ENCODE measurements around the gene CALML3.
"Not testable (repeated sequence)": the region's sequence is repeated elsewhere in the genome, so short reads cannot be mapped to it uniquely, and the experiment has no call there.

Gene CALML3

GRCh38 chr10:5524641-5525560, at the start of gene CALML3:
TSS of gene CALML3 (plus strand) at chr10:5524961. CDS start at chr10:5525086, 125 bp downstream.
- no peak for DNase-seq

GRCh38 chr10:5475088-5475487, 49.7 kb upstream of the CALML3 start:
- not testable (repeated sequence) for DNase-seq

DNA sequence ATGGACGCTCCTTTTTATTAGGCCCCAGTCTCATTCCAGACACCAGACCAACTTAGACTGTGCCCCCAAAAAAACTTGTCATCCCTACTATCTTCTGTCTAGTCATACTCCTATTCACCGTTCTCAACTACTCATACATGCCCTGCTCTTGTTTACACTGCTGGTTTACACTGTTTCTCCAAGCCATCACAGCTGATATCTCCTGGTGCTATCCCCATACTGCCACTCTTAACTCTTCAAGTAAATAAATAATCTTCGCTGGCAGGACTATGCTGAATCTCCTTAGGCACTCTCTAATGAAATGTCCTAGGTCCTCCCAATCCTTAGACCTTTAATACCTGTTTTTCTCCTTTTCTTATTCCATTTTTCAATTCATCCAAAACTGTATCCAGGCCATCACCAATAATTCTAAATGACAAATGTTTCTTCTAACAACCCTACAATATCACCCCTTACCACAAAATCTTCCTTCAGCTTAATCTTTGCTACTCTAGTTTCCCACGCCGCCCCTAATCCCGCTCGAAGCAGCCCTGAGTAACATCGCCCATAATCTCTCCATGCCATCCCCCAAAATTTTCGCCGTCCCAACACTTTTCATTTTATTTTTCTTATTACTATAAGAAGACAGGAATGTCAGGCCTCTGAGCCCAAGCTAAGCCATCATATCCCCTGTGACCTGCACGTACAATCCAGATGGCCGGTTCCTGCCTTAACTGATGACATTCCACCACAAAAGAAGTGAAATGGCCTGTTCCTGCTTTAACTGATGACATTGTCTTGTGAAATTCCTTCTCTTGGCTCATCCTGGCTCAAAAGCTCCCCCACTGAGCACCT, 48.6 kb upstream of the CALML3 start:
- DNase-seq = not testable (repeated sequence)

DNA sequence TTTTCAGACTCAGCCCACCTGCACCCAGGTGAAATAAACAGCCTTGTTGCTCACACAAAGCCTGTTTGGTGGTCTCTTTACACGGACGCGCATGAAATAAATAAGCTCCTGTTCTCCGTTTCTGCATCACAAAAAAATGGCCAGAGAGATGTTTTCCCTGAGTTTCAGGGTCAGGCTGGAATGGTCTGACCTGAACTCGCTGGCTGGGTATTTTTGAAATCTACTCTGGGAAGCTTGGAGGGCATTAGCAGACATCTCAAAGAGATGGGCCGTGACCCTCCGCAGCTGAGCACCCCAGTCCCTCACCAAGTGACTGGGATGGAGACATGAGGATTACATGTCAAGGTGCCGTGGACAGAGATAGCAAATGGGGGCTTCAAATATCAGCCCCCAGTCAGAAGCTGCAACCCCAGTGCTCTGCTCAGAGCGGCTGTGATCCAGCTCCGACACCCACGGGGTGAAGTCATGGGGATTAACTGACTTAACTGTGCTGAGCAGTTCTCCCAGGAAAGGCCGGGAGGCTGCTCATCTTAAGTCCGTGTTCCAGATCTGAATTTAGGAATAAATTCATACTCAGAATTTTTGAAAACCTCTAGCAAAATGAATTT, 47.7 kb upstream of the CALML3 start:
- DNase-seq = no peak

DNA sequence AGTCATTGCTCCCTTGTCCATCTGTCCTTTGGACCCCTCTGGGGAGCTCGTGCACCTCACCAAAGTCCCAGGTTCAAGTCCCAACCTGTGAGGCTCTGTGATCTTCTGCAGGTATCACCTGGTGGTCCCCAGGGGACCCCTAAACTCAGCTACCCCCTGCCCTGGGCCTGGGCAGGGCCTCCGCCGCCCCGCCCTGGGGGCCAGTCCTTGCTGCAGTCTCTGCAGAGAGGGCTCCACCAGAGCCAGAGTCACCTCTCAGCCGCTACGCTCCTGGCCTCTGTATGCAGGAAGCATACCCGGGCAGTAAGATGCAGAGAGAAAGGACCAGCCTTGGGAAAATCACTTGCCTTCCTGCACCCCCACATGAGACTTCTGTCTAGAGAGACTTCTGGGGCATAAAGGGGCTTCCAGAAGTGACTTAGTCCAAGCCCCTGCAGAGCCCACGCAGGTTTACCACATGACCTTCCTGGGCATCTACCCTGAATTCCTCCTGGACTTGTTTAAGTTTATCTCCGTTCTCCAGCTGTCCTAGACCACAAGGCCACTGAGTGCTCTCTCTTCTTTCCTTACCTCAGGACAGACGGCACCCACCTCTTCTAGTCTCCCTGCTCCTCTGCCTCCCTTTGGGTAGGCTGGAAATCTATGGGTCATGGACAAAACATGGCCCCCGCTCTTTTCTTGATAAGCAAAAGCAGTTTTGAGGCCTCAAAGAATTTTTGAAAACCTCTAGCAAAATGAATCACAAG, 46.6 kb upstream of the CALML3 start:
- DNase-seq = no peak

GRCh38 chr10:5478694-5479305, 46.0 kb upstream of the CALML3 start:
- no peak for DNase-seq

DNA sequence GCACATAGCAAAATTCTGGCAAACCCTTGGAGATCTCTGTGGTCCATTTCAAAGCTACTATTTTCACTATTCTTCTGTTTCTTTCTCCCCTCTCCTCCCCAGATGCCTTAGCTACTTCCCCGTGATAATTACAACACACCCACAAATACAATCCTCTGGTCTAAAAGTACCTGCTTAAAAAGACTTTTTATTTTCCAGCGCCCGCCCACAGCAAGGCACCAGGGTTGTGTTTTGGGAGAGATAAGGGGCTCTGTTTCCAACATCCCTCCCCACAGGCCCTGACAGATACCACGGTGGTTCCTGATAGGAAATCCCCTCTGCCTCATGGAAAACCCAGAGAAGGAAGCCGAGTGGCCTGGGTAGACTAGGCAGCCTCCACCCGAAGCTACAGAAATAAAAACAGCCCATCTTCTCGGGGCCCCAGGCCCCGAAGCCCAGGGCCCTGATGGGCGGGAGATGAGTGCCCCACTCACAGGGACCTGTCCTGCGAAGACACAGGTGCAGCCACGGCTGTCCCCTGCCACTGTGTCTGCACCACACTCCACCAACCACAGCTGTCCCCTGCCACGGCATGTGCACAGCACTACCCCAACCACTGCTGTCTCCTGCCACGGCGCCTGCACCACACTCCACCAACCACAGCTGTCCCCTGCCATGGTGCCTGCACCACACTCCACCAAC, 45.1 kb upstream of the CALML3 start:
- DNase-seq = peak; percentile 19

DNA sequence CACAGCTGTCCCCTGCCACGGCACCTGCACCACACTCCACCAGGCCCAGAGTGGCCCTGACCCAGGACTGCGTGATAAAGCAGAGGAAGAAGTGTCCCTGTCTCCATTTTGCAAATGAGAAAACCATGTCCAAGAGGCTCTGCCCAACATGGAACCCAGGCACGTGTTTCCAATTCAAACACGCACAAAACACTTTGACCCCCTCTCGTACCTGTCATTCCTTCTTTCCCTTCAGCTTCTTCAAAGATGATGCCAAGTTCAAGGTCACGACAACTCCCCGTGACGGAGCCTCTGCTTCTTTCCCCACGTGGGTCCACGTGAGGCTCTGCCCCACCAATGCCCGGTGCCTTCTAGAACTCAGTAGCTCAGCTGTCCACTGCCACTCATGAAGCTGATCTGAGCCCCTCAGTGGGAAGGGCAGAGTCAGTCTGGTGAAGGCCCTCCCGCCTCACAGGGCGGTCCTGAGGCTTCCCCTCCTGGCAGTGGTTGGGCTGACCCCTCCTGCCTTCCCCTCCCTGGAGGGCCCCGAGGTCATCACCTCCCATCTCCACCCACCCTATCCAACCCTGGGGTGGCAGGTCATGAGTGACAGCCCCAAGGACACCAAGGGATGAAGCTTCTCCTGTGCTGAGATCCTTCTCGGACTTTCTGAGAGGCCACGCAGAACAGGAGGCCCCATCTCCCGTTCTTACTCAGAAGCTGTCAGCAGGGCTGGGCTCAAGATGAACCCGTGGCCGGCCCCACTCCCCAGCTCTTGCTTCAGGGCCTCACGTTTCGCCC, 44.4 kb upstream of the CALML3 start:
- DNase-seq = no peak

- no peak for DNase-seq
Observed at GRCh38 chr10:5481121-5481520, 43.6 kb upstream of the CALML3 start.

- no peak for DNase-seq
Observed at GRCh38 chr10:5482016-5482415, 42.7 kb upstream of the CALML3 start.

GRCh38 chr10:5484205-5484604, 40.6 kb upstream of the CALML3 start:
- DNase-seq = no peak

DNA sequence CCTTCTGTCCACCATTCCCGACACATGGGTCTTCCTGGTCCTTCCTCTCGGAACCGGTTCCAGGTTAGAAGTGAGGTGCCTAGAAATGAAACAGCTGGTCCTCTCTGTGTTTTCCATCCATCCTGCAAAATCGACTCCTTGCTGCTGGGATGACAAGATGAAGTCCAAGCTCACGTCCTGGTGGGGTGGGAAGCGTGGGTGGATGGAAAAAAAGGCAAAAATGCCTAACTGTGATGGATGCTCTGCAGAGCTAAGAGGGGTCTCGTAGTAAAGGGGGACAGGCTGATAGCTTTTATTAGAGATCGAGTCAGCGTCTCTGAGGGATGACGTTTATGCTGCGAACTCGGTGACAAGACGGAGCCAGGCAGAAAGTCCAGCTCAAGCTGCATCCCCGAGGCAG, 39.5 kb upstream of the CALML3 start:
- DNase-seq = no peak

- DNase-seq = no peak
Observed at GRCh38 chr10:5485948-5486852, 38.6 kb upstream of the CALML3 start.

- no peak for DNase-seq
Observed at GRCh38 chr10:5486853-5487235, 37.9 kb upstream of the CALML3 start.

- DNase-seq = no peak
Observed at GRCh38 chr10:5488272-5489161, 36.2 kb upstream of the CALML3 start.

DNA sequence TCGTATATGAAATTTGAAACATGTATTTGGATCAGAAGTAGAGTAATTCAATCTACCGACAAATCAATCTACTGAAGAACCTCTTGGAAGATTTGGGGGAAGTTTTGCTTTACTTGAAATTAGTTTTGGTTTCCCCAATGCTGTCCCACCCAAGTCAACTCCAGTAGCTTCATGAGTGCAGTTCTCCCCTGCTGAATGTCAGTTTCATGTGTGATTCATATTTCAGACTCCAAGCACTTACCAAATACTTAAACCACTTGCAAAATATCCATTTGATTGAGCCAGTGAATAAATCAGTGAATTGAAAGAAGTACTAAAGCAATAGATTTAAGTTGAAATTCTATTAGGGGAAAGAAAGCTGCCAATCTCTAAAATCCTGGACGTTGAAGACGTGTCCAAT, 34.7 kb upstream of the CALML3 start:
- peak; percentile 28 for DNase-seq

DNA sequence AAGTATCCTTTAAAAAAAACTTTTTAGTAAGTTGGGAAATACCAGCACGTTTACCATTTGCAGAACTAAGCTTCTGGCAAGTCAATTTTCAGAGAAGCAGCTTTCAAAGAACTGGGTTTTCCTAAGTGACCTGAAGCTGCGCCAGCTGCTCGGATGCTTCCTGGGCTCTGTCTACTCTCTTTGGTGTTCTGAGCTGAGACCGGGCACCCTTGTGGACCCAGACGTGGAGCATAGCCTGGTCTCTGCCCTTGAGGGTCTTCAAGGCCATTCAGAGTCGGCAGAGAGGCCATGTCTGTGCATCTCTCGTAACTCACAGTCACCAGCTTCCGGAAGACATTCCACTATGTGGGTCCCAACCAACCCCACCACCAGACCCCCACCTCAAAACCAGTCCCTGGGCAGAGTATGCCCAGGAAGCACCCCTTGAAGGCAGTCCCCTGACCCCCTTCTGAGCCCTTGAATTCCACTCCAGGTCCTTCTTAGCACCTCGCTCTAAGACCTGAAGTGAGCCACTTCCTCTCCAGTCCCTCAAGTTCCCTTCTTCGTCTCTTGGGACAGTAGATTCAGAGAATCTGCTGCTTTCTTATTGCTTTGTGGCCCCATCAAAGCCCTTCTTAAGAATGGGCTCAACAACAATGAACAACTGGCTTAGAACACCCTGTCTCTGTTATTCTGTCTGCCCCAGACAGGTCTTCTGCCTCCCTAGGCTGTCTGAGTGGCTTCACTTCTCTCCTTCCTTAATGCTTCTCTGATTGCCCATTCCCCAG, 33.9 kb upstream of the CALML3 start:
- no peak for DNase-seq

DNA sequence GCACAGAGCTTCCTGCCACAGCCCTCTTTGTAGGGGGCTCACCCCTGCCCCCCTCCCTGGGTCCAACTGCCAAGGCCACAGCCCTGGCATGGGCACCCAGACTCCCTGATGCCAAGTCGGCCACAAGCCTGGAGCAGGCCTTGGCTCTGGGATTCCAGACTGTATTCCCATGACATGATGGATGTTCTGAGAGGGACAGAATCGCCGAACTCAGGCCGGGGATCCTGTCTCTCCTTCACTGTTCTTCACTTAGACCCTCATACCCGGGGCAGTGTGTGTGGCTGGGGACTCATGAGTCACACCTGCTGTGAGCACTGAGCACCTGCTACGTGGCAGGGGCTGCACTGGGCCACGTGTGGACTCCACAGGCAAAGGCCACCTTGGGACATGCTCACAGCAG, 33.3 kb upstream of the CALML3 start:
- DNase-seq = no peak

All from inflammatory macrophage treated with lipopolysaccharide for 4 hours (primary cell).